GM19372 (cell line): ENCODE results near the gene FAF2.

Source experiments
- ATAC-seq: cut with Tn5 transposase; IDR thresholded peaks from one replicate; pipeline ENCODE4 v1.9.1; 2021; ENCODE audit warnings: mild to moderate bottlenecking, low read depth, moderate library complexity; ENCODE audit not compliant: unreplicated experiment

The FAF2 gene

DNA sequence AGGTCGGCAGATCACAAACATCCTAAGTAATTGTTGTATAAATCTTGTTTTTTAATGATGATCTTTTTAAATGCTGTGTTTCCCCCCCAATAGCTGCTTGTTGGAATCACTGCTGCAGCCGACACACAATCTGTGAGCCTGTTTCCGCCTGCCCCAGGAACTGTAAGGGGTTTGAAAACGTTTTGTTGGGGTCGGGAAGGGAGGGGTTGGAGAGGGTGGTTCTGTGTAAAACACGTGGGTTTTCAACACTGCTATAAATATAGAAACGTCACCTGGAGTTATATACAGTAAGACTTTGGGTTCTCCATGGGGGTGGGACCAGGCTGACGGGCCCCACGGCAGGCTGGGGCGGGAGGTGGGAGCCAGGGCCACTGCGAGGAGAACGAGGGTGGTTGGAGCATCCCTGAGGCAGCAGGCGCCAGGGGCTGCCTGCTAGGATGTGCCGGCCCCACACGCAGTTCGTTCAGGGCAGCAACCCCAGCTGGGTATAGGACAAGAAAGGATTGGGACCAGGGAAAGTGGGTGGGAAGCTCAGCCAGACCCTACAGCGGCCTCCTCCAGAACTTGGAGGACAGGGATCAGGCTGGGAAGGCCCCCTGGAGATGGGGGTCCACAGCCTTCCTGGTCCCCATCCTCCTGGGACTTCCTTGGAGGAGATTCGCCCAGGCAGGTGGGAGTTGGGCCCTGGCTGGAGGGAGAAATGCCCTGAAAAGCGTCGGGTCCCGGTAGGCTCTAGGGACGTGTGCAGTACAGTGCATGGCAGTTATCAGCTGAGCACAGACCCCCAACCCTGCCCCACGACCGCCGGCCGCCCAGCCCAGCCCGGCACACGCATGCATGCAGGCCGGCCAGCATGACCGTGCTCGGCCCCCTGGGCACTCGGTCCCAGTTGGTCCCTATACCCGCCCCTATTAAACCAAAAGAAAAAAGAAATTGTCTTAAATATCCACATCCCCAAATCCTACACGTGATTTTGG is 79.3 kb downstream of the FAF2 start:
- ATAC-seq = no peak

DNA sequence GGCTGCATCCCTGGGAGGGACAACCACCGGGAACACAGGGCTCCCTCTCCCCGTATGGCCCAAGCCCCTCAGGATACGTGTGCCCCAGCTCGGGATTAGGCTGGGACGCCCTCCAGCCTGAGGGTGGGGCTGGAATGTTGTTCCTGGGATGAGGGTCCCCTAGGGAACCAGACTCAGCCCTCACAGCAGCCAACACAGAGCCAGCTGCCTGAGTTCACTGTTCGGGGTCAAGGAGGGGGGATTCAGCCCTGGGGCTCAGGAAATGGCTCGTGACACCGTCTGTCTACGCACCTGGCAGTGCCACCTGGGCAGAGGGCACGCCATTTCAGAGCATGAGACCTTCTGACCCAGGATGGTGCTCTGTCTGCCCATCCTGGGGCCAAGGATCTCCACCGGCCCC is 80.1 kb downstream of the FAF2 start:
- ATAC-seq = no peak

GRCh38 chr5:176528761-176529115 is 80.6 kb downstream of the FAF2 start:
- ATAC-seq = no peak

- no peak for ATAC-seq
These were observed 81.0 kb downstream of the FAF2 start for GRCh38 chr5:176529116-176529740.

- ATAC-seq = no peak
These were observed 81.6 kb downstream of the FAF2 start for GRCh38 chr5:176529741-176530141.

- no peak for ATAC-seq
These were observed 82.3 kb downstream of the FAF2 start for GRCh38 chr5:176530393-176530982.

DNA sequence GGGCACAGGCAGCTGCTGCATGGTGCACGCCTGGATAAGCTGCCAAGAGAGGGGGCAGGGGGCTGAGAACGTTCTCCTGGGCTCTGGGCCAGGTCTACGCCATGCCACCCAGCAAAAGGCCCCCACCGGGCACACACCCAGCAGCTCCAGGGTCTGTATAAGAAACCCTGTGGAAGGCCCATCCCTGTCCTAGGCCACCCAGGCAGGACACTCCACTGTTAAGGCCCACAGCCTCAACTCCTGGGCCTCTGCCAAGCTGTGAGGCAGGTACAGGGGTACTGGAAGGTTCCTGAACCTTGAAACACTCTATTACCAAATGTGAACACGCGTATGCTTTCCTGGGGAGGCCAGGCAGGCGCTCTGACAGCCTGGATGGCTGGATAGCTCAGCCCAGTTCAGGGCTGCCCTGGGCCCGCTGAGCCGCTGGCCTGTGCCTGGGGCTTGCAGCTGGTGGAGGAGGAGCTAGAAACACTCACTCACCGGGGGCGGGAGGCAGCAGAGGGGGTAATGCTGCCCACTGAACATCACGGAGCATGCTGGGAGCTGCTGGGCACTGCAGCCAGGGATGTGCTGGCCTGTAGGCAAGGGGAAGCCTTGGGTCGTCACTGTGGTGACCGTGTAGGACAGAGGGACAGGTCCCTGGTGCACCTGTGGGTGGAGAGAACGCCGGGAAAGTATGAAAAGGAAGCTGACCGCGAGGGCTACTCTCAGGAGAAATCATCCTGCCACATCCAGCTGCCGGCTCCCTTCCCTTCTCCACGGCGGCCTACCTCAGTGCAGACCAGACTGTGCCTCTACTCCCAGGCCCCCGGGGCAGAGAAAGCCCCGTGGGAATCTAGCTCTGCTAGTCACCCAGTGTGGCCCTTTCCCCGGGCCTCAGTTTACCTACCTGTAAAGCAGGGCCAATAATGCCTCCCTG is 83.1 kb downstream of the FAF2 start:
- no peak for ATAC-seq

- ATAC-seq = no peak
These were observed 83.8 kb downstream of the FAF2 start for GRCh38 chr5:176531902-176532493.

DNA sequence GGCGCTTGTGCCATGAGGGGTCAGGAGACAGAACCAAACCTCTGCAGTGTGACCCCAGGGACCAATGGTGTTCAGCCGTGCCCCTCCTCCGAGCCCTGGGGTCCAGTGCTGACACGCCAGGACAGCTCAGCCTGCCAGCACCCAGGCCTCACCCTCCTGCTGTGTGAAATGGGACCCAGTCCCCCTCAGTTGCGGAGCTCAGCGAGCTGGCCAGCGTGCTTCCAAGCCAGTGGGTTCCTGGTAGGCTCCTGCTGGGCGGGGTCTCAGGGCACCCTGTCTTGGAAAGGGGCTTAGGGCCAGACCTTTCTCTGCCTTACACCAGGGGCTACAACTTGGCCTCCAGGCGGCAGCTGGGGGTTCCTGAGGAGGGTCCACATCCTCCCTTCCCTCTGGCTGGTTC is 84.6 kb downstream of the FAF2 start:
- ATAC-seq = no peak

DNA sequence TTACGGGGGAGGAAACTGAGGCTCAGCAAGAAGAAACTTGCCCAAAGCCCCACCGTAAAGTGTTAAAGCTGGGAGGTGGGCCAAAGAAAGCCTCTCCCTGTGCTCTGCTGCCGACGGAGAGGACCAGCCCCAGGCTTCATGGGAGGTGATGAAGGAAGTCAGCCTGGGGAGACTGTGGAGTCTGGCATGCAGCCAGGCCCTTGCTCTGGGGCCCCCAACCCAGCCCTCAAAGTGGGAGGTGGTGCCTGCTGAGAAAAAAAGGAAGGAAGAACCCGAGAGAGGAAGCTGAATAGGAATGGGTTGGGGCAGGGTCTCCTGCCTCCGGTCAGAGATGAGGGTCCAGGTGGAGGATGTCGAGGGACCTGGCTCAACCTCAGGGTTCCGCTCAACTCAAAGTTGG is 85.2 kb downstream of the FAF2 start:
- no peak for ATAC-seq

DNA sequence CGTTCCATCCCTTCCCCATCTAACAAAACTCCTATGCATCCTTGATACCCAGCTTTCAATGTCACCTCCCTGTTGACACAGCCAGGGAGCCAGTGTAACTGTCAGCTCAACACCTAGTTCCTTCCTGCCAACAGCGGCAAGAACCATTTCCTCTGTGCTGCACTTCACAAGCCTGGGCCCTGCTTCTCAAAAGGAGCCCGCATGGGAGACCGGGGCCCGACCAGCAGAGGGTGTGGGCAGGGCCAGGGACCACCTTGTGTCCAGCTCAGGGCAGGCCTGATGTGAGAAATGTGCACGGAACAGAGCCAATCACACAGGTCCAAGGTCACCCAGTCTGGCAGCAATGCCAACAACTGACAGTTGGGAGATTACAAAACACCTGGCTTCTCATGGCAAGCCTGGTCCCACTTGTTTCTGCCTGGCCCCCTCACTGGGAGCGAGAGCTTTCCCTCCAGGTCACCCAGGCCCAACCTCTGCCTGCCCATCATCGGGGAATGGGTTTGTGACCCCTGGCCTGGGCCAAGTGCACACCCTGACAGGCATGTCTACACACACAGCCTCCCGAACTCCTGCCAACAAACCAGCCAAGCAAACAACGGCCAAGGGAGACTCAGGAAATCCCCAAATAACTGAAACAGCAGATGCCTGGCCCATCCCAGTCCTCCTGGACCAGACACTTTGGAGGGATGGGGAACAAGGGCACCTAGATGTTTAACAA is 85.9 kb downstream of the FAF2 start:
- ATAC-seq = no peak

GRCh38 chr5:176534640-176535039 is 86.5 kb downstream of the FAF2 start:
- no peak for ATAC-seq

GRCh38 chr5:176535101-176535663 is 87.0 kb downstream of the FAF2 start:
- no peak for ATAC-seq

GRCh38 chr5:176535664-176536131 is 87.5 kb downstream of the FAF2 start:
- ATAC-seq = no peak

- no peak for ATAC-seq
These were observed 88.1 kb downstream of the FAF2 start for GRCh38 chr5:176536132-176536901.

DNA sequence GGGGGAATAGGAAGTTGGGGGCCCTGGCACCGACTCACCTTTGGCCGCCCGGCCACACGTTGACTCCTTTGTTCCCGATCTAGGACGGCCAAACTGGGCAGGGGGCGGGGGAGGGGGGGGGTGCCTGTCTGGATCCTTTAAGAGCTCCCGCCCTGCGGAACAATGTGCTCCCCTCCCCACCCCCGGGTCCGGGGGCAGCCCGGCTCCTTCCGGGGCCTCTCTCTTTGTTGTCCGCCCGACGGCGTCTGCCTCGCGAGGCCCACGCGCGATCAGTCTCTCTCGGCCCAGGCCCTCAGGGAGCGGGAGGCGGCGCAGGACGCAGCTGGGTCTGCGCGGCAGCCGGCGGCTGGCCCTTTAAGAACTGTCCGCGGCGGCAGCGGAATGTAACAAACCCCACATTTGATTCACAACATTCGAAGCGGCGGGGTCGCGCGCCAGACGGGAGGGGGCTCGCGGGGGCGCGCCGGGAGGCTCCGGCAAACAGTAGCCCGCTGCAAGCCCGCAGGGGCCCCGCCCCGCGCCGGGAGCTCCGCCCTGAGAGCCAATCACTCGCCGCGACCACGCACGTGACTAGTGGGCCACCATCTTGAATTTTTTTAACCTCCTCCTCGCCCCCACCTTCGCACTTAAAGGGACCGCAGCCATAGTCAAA is 88.8 kb downstream of the FAF2 start, which contains the start of gene RNF44:
TSS of gene RNF44 (minus strand) at position 501 of the 652 bp plus-strand sequence. CDS start 4,930 bp downstream, outside the sequence.
- peak; percentile 49 for ATAC-seq

DNA sequence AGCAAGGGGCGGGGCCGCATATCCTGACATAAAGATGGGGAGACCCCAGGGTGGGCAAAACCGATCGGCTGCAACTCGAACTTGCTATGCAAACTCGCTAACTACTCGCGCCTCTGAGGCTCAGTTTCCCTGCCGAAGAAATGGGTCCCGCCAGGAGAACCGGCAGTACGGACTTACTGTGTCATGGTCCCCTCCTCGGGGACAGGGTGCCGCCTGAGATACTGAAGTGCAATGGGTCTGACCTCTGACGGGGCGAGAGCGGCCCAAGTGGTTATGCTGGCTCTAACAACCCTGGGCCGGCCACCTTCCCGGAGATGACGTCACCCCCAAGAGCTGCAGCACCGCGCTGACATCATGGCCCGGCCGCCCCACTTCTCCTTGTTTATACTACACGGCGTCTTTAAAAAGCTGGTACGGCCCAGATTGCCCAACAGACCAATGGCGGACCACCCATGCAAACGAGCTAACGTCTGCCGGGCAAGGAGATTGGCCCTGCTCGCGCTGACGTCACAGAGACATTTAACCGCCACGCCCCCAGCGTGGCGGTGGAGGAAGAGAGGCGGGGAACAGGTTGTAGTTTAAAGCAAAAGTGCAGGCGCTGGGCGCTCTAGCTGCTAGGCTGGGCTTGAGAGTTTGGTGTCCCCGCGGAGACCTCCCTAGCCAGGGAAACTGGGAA is 89.5 kb downstream of the FAF2 start:
- peak; percentile 61 for ATAC-seq
